Measurements from ENCODE around the gene KLRK1.
"Not testable (repeated sequence)": the region's sequence is repeated elsewhere in the genome, so short reads cannot be mapped to it uniquely, and the experiment has no call there.

GRCh38 chr12:10396176-10396575 lies 6.3 kb upstream of the KLRK1 start:
- not testable (repeated sequence) for TF ChIP-seq CTCF, POLR2A (IDR thresholded peaks at IDR 0.05)

Data from heart left ventricle (tissue), 13 donors.